Endometrial microvascular endothelial cells (primary cell): ENCODE measurements around the gene PEX16. TPM values are rescaled to one million over a fixed set of nuclear protein-coding genes. Genes with fewer than 3 reads are reported as not detected.

ENCODE experiments used
- in situ Hi-C: cut with HindIII; loops from 2 replicates; pipeline ENCODE4 v1.10.0; 2017; ENCODE audit warnings: low sequenced_read_pairs, low pct_unique_long_range_greater_than_20kb; ENCODE audit errors: inconsistent ontology term
- total RNA-seq: library from RNA; depleted of rRNA; stranded (reverse); fragments of >200 nt; gene quantifications from one replicate; pipeline ENCODE4 v1.2.3, GENCODE V29; 2015; ENCODE audit errors: inconsistent ontology term

The PEX16 gene
- total RNA-seq = 30.8 TPM

DNA sequence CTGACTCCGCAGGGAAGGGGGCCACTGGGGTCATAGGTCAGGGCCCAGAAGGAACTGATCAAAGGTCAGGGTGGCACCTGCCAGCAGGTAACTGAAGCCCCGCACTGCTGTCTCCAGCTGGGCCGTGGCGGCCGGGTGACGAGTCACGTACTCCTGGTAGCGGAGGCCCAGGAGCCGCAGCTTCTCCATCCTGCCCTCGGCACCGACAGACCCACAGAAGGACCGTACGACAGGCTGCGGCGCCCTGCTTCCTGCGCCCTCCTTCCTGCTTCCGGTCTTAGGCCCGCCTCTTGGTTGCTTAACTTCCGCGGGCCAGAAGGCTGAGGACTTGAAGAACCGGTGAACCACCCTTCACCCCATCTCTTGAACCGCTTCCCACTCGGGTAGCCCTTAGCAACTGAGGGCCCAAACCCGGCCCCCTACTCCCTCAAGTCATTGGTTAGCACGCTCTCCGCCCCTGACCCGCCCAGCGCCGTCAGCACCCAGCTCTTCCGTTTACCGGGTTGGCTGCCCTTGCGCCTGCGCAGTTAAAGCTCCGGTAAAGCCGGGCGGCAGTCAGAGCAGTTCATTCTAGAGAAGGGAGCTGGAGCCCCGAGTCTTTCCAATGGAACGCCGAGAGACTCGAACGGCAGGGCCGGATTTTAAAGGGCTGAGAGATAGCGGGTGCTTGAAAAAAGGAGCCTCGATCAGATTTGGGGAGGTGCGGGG, at the start of gene PEX16:
TSS of gene PEX16 (minus strand) at position 255 of the 708 bp plus-strand sequence. CDS start at position 189, 66 bp downstream.
- in situ Hi-C loops = no loop called here

DNA sequence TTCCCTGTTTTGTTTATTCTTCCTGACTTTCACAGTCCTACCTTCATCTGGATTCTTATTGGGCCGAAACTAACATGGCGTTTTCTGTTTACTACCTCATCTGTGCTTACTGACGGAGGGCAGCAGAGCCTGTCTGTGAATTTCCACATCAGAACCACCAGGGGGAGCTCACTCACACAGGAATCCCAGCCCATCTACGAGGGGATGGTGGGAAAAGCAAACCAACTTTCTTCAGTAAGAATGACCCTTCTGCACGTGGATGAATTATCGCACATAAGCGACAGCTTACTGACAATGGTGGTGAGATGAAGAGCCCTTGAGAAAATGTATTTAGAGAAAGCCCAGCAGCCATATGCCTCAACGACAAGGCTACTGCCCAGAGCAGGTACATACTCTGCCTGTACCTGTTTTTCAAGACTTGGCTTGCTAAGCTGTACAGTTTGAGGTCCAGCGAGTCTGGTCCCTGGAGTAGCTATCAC, 47.3 kb upstream of the PEX16 start:
- in situ Hi-C loops = no loop called here

DNA sequence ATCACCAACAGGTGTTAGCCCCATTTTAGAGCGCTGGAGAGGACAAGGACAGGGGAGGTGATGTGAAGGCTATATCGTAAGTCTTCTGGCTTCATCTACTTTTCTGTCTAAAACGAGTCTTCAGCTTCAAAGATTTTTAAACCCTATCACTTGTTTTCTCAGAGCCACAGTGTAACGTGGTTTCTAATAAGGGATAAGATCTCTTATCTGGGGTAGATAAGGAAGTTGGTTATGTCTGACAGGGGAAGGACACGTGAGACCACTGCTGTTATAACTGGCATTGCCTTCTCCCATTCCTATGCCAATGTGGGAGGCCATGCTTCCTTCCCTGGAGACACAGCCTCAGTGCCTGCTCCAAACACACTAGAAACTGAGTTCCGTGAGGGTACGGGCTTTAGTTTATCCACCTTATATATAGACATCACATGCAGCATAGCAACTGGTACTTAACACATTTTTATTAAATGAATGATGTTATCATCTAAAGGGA, 44.1 kb upstream of the PEX16 start:
- in situ Hi-C loops = no loop called here

DNA sequence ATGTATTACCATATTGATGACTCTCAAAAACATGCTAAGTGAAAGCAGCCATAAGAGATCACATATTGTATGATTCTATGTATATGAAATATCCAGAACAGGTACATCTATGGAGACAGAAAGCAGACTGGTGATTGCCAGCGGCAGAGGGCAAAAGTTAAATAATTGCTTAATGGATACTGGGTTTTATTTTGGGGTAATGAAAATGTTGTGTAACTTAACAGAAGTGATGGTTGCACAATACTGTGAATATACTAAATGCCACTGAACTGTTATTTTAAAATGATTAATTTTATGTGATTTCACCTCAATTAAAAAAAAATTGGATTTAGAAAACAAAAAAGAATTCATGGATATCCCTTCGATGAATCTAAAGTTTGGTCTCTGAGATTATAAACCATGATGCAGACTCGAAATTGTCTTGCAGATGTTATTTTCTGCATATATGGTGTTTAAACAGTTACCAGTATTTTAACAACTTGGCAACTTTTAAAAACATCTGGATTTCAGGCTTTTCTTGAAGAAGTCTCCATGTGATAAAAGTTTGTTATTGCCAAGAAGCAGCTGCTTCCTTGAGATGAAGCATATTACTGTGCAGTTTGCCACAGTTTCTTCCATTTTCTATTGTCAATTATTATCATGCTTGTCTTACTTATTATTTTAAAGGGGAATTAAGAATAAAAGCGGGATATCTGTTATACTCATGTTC, 42.9 kb upstream of the PEX16 start:
- in situ Hi-C loops = no loop called here

DNA sequence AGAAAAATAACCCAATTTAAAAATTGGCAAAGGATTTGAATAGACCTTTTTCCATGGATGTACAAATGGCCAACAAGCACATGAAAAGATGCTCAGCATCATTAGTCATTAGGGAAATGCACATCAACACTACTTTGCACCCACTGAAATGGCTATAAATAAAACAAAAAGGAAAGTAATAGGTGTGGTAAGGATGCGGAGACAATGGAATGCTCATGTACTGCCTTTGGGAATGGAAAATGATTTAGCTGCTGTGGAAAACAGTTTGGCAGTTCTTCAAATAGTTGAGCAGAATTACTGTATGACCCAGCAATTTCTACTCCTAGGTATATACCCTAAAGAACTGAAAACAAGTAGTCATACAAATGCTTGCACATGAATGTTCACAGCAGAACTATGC, 42.2 kb upstream of the PEX16 start:
- in situ Hi-C loops = no loop called here

DNA sequence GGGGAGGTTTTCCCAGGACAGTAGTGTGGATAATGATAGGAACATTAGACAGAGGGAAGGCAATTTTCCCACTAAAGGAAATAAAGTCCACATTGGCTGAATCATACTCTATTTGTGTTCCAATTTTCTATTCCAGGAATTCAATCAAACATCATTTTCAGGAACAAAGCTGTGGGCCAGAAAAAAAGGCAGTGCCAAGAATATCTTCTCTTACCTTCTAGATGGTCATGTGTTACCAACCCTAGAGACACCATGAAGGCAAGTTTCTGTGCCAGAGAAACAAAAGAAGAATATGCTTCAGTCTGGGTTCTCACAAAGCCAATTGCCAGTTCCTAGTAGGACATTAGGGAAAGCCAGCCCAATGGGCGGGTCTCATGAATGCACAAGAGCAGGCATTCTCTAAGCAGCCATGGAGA, 32.3 kb upstream of the PEX16 start:
- in situ Hi-C loops = no loop called here

DNA sequence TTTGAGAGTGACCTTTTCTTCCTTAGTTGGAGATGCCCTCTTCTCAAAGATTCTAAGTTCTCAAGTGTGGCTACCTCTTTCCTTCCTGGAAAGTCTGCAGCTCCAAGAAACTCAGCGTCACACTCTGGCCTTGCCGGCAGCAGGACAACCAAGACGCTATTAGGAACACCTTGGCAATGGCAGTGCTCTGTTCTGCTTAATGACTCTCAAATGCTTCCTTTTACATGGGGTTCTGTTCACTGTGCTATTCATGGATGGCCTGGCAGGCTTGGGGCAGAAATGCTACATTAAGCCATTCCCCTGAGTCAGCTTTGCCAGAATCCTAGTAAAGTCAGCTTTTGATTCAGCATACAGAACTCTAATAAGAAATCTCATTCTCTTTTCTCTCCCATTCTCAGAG, 30.7 kb upstream of the PEX16 start:
- in situ Hi-C loops = no loop called here

DNA sequence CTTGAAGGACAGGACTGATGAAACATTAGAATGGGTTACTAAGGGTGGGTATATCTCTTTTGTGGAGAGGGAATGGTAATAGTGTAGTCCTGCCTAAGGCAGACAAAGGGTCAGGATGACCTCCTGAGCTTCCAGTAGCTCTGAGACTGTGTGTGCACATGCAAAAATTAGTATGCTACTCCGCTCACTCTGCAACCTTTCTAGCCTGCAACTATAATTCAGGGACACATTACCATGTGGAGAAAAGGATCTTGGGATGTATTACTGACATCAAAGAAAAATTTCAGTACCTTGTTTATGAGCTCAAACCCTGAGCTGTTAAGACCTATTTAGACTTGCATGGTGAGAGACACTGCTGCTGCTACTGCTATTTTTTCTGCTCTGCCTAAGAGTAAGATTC, 30.2 kb upstream of the PEX16 start:
- in situ Hi-C loops = no loop called here

DNA sequence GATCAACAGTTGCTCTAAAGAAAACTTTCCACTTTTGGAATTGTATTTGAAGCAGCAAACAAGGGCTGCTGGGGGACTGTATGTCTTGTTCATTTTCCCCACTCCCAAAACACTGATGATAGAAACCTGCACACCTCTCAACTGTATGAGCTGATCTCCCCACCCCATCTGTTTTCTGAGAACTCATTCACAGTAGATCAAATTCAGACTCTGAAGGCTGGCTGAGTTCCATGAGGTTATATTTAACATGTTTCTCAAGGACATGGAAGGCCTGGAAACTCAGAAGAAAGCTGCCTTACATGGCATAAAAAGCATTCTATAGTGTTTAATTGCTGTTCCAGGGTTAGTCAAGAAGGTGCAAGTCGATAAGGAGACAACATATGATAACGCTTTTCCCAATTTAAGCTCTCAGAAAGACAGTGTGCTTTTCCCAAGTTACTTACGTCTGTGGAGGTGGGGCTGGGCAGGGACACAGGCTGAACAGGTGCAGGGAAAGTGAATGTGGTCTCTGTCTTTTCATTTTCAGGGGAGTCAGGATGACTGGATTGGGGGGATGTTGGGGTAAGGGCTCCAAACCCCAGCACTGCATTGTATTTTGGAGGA, 27.8 kb upstream of the PEX16 start:
- in situ Hi-C loops = no loop called here

DNA sequence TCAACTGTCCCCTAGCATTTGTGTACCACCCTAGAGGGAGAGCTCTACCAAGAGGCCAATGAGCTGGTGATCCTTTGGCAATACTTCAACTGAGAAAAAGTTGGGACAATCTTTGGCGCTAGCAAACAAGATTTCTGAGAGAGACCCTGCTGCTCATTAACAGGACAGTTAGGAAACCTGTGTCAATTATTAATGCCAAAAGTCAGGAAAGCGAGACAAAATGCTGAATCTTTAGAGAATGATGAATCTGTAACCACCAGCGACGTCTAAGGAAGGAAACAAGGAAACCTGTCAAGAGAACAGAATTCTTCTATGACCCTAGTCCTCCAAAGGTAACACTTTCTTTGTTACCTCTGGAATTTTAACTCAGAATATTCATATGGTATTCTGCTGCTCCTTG, 24.7 kb upstream of the PEX16 start:
- in situ Hi-C loops = no loop called here

DNA sequence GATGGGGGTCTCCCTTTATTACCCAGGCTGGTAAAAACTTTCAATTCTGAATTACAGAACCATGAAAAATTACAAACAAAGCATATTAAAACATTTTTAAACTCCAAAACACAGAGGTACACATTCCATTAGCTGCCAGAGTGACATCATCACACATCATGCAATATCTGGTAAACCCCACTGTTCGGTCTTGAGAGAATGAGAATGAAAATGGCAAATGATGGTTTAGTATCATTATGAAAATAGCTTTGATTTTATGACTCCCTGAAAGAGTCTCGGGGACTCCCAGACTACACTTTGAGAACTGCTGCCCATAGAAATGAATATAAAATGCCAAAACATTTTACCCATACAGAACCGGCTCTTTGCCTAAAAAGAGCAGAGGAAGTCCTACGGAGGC, 23.6 kb upstream of the PEX16 start:
- in situ Hi-C loops = no loop called here

DNA sequence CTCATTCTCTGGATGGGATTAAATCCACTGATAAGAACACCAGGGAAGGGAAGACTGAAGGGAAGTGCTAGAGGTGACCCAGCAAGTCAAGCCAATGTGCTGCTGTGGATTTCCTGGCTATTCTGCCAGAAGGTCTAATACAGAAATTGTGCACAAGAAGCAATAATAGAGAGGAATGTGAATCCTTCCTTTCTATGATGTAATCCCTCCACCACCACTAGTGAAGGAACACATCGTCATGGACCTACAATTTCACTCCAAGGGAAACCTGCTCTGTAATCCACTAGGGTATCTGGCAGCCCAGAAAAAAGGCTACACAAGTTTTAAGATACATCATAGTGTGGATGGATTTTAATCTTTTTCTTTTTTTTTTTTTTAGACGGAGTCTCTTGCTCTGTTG, 22.2 kb upstream of the PEX16 start:
- in situ Hi-C loops = no loop called here

DNA sequence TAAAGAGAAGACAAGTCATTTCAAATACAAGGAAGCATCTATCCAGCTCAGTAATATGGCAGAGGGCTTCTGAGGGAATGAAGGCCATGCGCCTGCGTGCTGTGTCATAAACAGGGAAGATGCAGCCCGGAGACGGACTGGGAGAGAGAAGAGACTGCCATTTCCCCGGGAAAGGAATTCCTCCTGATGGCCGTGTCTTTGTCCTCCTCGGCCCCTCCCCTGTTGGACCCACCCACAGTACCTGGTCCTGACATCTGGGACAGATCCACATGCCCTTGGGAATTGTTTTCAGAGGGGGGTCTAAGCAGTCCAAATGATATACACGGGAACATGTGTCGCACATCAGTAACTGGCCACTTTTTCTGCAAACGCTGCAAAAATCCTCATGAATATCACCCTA, 20.2 kb upstream of the PEX16 start:
- in situ Hi-C loops = no loop called here

DNA sequence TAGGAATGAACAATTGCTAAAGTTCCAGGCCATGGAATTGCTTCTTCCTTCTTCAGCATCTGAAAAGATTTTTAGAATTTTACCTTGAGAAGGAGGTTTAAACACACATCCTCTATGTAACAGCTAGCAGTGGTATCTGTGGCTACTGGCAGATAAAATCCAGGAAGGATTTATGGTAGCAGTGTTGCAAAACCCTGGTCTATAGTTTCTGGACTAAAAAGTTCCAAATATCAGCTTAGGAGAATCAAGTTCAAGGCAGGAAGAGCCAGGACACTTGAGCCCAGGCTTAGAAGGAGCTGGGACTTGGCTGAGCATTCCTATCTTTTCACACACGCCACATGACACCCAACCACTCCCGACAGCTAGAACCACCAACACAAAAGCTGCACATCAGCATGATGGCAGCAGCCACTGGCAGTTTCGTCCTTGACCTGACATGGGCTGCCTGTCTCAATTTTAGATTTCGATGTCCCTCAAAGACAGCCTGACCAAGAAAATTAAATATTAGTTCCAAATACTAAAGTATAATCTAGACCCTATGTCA, 18.9 kb upstream of the PEX16 start:
- in situ Hi-C loops = no loop called here

DNA sequence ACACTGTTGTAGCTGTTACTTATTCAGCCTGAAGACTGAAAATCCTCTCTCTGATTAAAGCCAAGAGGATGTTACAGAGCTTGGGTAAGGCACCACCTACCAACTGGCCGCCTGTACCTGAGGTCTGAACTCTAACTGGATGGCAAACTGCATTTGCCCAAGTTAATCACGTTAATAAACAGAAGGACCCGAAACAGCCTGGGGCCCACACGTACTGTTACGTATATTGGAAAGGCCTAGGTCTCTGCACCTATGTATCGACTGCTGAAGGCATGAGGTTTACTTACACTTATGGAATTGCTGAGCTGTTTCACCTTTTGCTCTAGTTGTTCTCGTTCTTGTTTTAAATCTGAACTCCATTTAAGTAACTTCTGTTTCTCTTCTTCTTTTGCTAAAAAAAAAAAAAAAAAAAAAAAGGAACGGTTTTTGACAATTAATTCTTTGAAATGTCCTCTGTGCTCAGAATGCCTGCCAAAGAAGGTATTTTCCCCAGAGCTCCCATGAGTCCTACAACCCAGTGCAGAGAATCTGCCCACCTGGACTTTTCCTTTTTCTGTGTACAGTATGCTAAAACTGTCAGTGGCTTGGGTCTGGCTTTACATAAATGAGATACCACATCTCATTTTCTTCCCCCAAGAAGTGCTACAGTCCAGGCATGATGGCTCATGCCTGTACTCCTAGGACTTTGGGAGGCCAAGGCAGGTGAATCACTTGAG, 17.8 kb upstream of the PEX16 start:
- in situ Hi-C loops = no loop called here

DNA sequence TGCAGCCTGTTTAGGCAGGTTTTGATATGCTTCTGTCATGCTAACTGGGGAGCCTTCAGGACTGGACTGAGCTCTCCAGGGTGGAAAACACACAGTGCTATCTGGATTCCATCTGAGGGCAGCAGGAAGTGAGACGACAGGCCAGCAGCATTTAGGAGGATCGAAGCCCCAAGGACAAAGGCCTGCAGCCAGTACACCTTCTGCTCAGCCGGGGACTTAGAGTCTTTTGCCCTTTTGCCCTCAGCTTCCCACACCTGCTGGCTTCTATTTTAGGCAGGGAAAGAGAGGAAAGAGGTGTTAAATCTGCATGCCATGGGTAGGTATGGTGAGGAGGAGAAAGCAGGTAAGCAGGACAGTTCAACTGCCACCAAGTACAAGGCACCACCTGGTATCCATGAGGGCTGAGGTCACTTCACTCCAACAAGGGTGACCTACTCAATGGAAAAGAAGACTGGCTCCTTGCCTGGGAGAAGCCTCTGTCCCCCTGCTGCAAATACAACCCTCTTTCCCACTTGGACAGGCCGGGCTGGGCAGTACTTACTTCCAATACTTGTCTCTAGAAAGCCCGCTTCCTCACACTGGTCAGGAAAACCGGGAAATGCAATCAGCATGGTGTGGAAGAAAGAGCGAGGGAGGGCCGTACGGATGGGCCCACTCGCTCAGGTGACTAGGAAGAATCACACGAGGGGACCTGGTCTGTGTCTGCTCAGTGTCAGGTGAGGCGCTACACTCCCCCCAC, 17.1 kb upstream of the PEX16 start:
- in situ Hi-C loops = no loop called here

DNA sequence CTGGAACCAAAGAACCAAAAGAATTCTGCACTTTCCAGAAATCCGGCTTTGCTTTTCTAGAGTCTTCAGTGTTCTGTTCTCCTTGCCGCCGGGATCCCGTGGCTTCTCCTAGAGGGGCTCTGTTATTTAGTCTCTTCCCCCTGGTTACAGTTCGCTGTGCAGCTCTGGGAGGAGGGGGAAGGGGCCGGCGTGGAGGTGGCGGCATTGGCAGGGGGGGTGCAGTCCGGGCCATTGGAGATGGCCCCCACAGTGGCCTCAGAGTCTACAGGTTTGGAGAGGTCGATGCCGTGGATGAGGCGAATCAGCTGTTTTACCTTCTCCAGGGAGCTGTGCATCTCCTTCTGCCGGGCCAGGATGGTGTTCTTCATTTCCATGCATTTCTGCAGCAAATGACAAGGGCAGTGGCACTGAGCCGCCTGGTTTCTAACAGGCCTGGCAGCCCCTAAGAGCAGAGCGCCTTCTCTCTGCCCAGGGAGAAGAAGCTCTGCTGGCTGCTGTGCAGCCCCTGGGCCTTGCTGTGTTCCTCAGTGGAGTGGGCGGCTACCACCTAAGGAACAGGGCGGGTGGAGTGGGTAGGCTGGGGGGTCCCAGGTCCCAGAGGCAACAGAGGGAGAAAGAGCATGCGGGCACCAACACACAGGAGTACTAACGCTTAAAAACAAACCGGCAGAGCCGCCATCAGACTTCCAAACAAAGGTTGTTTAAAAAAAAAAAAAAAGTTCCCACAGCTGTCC, 16.3 kb upstream of the PEX16 start:
- in situ Hi-C loops = no loop called here
